Stimulated activated CD4-positive, alpha-beta T cell treated with anti-CD3 and anti-CD28 coated beads, Interleukin-1b, Interleukin-23, amount 100 ng/mL, for 24 hours (primary cell): ENCODE measurements around the gene ZNF669.
"Not testable (repeated sequence)": the region's sequence is repeated elsewhere in the genome, so short reads cannot be mapped to it uniquely, and the experiment has no call there.

Experiments
- DNase-seq, 4 experiments: peaks; one replicate each; pipeline ENCODE4 v3.0.0-alpha.2; 2020; ENCODE audit warnings: low read depth in 4 of 4, low spot score in 1 of 4

Gene ZNF669

DNA sequence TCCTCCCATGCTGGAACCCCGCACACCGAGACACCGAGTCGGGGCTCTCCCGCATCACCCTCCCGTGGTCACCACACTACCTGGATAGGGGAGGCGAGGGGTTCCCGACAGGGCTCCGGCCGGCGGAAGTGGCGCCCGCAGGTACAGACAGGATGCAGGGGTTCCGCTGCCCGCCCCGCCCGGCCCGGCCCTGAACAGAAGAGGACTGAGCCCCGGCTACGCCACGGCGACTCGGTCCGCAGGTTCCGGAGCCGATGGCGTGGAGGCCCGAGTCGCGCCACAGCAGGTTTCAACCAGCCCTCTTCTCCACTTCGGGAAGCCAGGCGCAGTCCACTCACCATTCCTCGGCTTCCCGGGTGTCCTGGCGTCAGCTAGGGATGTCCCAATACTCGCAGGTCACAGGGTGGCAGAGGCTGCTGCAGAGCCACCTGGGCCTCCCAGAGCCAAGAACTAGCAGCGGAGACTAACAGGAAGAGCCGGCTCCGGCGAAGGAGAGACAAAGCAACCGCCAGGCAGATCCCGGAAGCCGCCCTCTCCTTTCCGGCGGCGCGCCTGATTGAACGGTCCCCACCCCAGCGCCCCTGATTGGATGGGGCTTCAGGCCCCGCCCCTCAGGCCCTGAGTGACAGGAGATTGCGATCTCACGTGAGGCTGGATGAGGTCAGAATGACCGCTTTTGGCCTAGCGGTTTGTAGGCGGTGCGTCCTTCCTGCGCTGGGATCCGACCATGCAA, at the start of gene ZNF669:
ZNF669 (minus strand) TSS at position 498 of the 733 bp plus-strand sequence; CDS start at position 341, 157 bp downstream.
- DNase-seq = peak; percentile 84 to 94 (median 88)

- no peak for DNase-seq
Measured at GRCh38 chr1:247147781-247148180, 43.6 kb upstream of the ZNF669 start.

- not testable (repeated sequence) for DNase-seq
Measured at GRCh38 chr1:247147120-247147519, 43.0 kb upstream of the ZNF669 start.

DNA sequence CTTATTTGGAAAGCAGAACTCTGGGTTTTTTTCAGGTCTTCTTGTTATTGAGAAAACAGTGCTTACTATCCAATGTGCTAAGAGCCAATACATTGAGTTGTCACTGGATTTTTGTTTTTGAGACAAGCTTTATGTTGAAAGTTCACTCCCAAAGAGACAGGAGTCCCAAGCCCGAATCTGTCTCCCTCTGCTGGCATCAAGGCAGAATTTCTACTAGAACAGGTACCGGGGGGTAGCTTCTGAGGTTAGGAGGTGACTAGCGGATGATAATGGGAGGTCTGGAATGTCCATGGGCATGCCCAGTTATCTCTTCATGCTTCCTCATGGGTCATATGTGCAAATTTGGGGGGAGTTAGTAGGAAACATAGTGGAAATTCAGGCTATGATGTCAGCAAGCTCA, 42.5 kb upstream of the ZNF669 start:
- DNase-seq = no peak

- no peak for DNase-seq
Measured at GRCh38 chr1:247145279-247145678, 41.1 kb upstream of the ZNF669 start.

DNA sequence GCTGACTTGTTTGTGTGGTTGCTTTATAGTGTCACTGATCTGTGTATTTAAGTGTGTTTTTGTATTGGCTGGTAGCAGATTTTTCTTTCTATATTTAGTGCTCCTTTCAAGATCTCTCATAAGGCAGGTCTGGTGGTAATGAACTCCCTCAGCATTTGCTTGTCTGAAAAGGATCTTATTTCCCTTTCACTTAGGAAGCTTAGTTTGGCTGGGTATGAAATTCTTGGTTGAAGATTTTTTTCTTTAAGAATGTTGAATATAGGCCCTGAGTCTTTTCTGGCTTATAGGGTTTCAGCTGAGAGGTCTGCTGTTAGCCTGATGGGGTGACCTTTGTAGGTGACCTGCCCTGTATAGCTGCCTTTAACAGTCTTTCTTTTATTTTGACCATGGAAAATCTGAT, 35.4 kb upstream of the ZNF669 start:
- not testable (repeated sequence) for DNase-seq

GRCh38 chr1:247131236-247131635, 27.1 kb upstream of the ZNF669 start:
- no peak for DNase-seq

DNA sequence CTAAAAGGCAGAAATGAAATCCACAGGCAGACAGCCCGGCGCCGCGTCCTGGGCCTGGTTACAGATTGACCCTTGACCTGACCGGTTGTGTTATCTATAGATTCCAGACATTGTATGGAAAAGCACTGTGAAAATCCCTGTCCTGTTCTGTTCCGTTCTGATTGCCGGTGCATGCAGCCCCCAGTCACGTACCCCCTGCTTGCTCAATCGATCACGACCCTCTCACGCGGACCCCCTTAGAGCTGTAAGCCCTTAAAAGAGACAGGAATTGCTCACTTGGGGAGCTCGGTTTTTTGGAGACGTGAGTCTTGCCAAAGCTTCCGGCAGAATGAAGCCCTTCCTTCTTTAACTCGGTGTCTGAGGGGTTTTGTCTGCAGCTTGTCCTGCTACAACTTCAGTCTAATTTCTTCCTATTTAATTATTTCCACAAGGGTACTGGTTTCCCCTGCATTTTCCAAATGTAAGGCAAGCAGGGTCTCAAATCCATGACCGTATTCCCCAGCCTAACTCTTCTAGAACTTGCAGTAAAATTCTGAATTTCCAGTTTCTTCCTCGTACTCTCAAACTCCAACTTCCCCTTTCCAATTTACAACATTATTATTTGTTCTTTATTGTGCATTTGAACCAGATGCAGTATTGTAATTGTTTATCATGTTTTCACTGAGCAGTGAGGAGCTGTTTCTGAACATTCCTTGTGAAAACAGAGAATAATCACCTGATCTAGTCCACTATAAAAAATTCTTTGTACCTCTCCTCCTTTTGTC, 23.5 kb upstream of the ZNF669 start:
- DNase-seq = not testable (repeated sequence)

DNA sequence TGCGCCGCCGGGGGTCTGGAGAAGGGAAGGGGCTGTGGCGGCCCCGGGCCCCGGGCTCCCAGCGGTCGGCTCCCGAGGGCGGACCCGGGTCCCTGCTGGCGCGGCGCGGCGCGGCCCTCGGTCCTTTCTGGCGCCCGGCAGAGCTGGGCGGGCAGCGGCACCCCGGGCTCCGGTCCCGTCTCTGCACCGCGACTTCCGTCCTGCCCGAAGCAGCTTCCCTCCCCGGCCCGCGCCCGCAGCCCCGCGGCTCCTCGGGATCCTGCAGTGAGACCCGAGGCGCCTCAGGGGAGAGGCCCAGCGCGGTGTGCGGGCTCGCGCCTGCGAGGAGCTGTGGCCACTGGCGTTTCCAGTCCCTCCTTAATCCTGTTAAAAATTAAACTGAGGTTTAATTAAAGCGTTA, 22.4 kb upstream of the ZNF669 start:
- DNase-seq = not testable (repeated sequence)

- DNase-seq = not testable (repeated sequence)
Measured at GRCh38 chr1:247126166-247126565, 22.0 kb upstream of the ZNF669 start.

GRCh38 chr1:247121382-247121781, 17.2 kb upstream of the ZNF669 start:
- no peak for DNase-seq

GRCh38 chr1:247120408-247120668, 16.2 kb upstream of the ZNF669 start:
- DNase-seq = not testable (repeated sequence)

GRCh38 chr1:247119600-247120407, 15.6 kb upstream of the ZNF669 start:
- no peak for DNase-seq

DNA sequence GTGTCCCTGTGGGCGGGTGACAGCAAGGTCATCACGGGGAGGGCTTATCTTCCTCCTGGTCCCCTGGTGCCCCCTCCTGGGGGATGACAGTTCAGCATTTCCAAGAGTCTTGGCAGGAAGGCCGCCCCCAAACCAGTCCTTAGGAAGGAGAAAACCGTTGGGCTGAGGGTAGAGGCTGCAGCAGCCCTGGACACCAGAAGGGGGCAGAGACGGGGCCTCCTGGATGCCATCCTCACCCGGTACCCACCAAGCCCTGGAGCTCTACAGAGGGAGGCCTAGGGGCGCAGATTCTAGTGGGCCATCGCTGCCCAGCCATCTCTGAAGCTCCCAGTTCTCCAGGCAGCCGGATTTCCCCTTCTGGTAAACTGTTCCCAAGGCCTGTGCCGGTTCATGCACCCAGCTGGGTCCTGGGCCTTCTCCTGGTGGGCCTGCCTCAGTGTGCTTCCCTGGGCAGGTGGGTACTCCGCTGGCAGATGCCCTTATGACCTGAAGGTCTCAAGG, 14.8 kb upstream of the ZNF669 start:
- DNase-seq = peak in 1 of 4 experiments; percentile 27

DNA sequence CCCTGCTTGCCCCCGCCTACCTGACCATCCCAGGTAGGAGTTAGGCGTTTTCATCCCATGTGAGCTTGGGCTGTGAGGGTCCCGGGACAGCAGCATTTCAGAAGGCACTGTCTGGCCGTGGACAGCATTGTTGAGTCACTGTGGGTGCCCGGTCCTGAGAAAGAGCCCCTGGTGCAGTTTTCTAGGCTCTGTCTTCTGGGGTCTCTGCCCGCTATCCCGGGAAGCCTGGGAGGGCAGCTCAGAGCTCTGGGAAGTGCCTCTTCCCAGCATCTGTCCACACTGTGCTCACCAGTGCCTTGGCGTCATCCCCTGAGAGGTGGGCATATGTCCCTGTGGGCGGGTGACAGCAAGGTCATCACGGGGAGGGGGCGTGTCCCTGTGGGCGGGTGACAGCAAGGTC, 11.4 kb upstream of the ZNF669 start:
- no peak for DNase-seq

- no peak for DNase-seq
Measured at GRCh38 chr1:247115141-247115510, 11.0 kb upstream of the ZNF669 start.

- DNase-seq = no peak
Measured at GRCh38 chr1:247114351-247115140, 10.4 kb upstream of the ZNF669 start.

DNA sequence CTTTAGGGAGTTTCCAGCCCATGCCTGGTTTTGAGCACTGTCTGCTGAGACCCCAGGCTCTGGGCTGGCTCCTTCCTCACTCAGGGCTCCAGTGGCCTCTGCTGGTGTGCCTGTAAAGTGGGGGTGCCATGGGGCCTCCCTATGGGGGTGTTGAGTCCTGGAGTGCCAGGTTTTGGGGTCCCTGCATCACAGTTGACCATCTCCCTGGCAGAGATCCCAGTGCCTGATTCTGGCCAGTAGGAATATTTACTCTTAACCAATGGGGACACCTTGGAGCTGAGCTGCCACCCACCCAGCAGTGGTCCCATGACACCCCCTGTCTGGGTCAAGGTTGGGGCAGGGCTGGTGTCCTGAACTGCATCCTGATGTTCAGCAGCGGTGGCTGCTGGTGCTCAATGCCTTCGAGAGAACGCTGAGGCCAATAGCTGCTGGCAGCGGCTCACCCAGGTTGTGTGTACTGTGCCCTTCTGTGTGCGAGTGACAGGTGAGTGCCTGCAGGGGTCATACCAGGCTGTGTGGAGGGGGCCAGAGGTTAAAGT, 9.6 kb upstream of the ZNF669 start:
- DNase-seq = no peak

GRCh38 chr1:247113094-247113497, 8.9 kb upstream of the ZNF669 start:
- no peak for DNase-seq

DNA sequence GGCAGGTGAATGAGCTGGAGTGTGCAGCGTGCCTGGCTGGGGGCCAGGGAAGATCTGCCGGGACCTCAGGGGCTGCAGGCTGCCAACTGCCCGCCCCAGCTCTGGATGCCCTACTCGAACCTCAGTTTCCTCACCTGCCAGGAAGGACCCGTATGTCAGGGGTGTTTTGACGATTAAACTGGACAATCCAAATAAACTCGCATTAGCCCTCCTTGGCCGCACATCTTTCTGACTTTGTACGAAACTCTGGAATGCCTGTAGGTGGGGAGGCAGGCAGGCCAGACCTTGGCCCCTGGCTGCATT, 8.3 kb upstream of the ZNF669 start:
- no peak for DNase-seq
